DMS114 treated with DMSO at 0.1 percent for 48 hours (cell line): ENCODE measurements around the gene PIK3AP1.
"Not testable (repeated sequence)": the region's sequence is repeated elsewhere in the genome, so short reads cannot be mapped to it uniquely, and the experiment has no call there.

Experiments
- DNase-seq: peaks from one replicate; lab custom pipeline; 2025; ENCODE audit not compliant: unreplicated experiment; lab: John Stamatoyannopoulos, UW

PIK3AP1 gene

GRCh38 chr10:96579133-96579532 lies 141.2 kb downstream of the PIK3AP1 start:
- no peak for DNase-seq

GRCh38 chr10:96578633-96579032 lies 141.7 kb downstream of the PIK3AP1 start:
- no peak for DNase-seq

- no peak for DNase-seq
Measured at GRCh38 chr10:96578022-96578421, 142.3 kb downstream of the PIK3AP1 start.

GRCh38 chr10:96577069-96577468 lies 143.2 kb downstream of the PIK3AP1 start:
- DNase-seq: no peak

GRCh38 chr10:96576277-96576980 lies 143.9 kb downstream of the PIK3AP1 start:
- no peak for DNase-seq

- not testable (repeated sequence) for DNase-seq
Measured at GRCh38 chr10:96574564-96574963, 145.8 kb downstream of the PIK3AP1 start.

GRCh38 chr10:96573036-96573435 lies 147.3 kb downstream of the PIK3AP1 start:
- no peak for DNase-seq

- DNase-seq: no peak
Measured at GRCh38 chr10:96570983-96571964, 149.0 kb downstream of the PIK3AP1 start.

GRCh38 chr10:96570511-96570910 lies 149.8 kb downstream of the PIK3AP1 start:
- no peak for DNase-seq

GRCh38 chr10:96568402-96568801 lies 151.9 kb downstream of the PIK3AP1 start:
- no peak for DNase-seq

- no peak for DNase-seq
Measured at GRCh38 chr10:96565774-96566173, 154.5 kb downstream of the PIK3AP1 start.

- no peak for DNase-seq
Measured at GRCh38 chr10:96560966-96561887, 159.1 kb downstream of the PIK3AP1 start.

- no peak for DNase-seq
Measured at GRCh38 chr10:96560489-96560888, 159.8 kb downstream of the PIK3AP1 start.

- DNase-seq: no peak
Measured at GRCh38 chr10:96556003-96556402, 164.3 kb downstream of the PIK3AP1 start.

- DNase-seq: no peak
Measured at GRCh38 chr10:96555330-96555729, 165.0 kb downstream of the PIK3AP1 start.

GRCh38 chr10:96548589-96548988 lies 171.7 kb downstream of the PIK3AP1 start:
- DNase-seq: no peak

GRCh38 chr10:96545558-96545957 lies 174.8 kb downstream of the PIK3AP1 start:
- DNase-seq: not testable (repeated sequence)
